ENCODE measurements around the gene LRRC28. TPM values are rescaled to one million over a fixed set of nuclear protein-coding genes. Genes with fewer than 3 reads are reported as not detected.

The LRRC28 gene
- total RNA-seq = 18.1 and 19.6 TPM in 2 replicates

DNA sequence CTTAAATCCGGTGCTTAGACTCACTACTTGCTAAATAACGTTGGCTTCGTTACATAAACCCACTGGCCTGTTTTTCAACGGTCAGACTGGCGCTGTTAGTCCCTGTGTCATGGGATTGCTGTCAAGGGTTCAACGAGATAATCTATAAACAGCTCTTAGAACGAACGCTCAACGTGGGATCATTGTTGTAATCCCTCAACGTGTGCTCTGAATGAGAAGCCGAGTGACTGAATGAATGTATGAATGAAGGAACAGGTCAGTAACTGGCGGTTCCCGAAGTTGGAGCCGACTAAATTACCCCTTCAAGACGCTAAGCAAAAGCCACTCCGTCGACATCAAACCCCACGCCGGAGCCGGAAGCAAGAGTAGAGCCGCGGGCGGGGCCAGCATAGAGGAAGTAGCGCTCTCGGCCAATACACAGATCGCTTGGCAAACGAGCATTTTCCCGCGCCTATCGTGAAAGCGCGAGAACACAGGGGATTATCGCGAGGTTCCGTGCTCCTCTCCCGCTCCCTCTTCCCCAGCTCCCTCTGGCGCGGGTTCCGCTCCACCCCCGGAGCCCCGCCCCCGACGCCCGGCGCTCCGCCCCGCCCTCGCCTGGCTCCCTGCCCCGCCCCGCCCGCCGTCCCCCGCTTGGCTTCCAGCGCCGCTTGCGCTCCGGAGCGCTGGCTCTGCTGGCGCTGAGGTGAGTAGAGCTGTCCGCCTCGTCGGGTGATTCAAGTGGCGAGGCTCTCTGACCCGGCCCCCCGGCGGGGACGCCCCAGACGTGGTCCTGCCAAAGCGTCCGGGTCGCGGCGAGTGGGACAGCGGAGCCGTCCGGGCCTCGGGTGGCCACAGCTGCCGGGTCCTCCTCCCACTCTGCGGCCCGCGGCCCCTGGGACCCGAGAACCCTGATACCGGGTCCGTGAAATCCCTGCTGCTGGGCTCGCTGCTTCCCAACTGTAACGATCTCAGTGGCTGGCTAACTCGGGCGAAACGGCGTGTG lies at the start of gene LRRC28:
Gene LRRC28, plus strand, starts transcription at position 625 of the 985 bp plus-strand sequence. CDS start 4,477 bp downstream, outside the sequence.

DNA sequence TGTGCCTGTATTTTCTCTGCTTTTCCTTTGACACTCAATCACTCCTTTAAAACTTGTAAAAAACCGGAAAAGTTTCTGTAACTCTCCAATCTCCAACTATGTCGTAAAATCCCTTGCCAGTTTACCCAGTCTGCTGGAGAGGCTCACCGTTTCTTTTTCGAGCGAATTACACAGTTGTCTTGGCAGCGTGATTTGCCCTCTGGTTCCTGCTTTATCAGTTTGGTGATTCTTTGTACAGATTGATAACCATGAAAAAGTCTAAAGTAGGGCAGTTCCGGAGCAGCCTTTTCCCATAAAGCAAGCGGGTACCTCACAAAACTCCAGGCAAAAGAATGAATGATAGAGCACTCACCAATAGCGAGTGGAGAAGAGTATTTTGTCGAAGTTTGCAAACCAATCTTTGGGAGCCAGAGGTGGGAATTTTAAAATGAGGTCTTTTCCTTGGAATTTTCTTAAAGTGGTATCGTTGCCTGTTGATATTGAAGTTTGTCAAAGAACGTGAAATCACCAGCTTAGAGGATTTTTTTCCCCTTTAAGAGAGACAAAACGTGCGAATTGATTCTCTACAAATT lies 1.9 kb upstream of the LRRC28 start, which contains the start of gene TTC23:
Gene TTC23, minus strand, starts transcription at position 312 of the 572 bp plus-strand sequence. CDS start 20,869 bp downstream, outside the sequence.

Other genes with a start within 250 kb of the LRRC28 start
- gene PGPEP1L, start 243.7 kb upstream of the LRRC28 start, total RNA-seq = not detected in 2 replicates
- 0.39 and 0.43 TPM in 2 replicates for gene SYNM, start 146.4 kb upstream of the LRRC28 start, total RNA-seq
- gene TTC23, start 1.9 kb upstream of the LRRC28 start, total RNA-seq = 29.3 and 39.3 TPM in 2 replicates